Measurements from ENCODE around the gene PARP1.

DNA sequence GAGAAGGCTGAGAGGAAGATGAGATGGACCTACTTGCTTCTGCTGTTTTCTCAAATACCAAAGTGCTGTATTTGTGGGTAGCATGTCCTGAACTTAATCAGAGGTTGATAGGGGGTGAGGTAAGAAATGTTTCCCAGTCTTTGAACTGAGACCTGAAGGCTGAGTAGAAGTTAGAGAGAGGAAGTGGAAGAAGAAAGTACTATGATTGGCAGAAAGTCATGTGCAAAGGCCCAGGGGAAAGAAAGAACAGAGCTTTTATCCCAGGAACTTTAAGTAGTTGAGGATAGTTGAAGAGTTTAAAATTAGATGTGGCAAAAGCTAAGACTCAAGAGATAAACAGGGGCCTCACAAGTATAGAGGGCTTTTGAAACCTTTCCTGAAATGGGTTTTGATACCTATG, 83.4 kb downstream of the PARP1 start:
- no peak for TF ChIP-seq RAD21 (IDR thresholded peaks at IDR 0.05)
- TF ChIP-seq, protein P1, sequence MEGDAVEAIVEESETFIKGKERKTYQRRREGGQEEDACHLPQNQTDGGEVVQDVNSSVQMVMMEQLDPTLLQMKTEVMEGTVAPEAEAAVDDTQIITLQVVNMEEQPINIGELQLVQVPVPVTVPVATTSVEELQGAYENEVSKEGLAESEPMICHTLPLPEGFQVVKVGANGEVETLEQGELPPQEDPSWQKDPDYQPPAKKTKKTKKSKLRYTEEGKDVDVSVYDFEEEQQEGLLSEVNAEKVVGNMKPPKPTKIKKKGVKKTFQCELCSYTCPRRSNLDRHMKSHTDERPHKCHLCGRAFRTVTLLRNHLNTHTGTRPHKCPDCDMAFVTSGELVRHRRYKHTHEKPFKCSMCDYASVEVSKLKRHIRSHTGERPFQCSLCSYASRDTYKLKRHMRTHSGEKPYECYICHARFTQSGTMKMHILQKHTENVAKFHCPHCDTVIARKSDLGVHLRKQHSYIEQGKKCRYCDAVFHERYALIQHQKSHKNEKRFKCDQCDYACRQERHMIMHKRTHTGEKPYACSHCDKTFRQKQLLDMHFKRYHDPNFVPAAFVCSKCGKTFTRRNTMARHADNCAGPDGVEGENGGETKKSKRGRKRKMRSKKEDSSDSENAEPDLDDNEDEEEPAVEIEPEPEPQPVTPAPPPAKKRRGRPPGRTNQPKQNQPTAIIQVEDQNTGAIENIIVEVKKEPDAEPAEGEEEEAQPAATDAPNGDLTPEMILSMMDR (IDR thresholded peaks at IDR 0.05; ENCODE audit: low read depth, low read length, missing input control): no peak
- no peak for TF ChIP-seq EGR1 (IDR thresholded peaks at IDR 0.05; ENCODE audit: low read depth in 2 of 2)
- no peak for TF ChIP-seq RXRA (IDR thresholded peaks at IDR 0.05)
- TF ChIP-seq, protein P2, sequence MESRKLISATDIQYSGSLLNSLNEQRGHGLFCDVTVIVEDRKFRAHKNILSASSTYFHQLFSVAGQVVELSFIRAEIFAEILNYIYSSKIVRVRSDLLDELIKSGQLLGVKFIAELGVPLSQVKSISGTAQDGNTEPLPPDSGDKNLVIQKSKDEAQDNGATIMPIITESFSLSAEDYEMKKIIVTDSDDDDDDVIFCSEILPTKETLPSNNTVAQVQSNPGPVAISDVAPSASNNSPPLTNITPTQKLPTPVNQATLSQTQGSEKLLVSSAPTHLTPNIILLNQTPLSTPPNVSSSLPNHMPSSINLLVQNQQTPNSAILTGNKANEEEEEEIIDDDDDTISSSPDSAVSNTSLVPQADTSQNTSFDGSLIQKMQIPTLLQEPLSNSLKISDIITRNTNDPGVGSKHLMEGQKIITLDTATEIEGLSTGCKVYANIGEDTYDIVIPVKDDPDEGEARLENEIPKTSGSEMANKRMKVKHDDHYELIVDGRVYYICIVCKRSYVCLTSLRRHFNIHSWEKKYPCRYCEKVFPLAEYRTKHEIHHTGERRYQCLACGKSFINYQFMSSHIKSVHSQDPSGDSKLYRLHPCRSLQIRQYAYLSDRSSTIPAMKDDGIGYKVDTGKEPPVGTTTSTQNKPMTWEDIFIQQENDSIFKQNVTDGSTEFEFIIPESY (IDR thresholded peaks at IDR 0.05): no peak
- TF ChIP-seq, protein P3, sequence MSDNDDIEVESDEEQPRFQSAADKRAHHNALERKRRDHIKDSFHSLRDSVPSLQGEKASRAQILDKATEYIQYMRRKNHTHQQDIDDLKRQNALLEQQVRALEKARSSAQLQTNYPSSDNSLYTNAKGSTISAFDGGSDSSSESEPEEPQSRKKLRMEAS (IDR thresholded peaks at IDR 0.05): no peak
- TF ChIP-seq GABPA (IDR thresholded peaks at IDR 0.05 in 1 of 2, conservative IDR thresholded peaks at IDR 0.05 in 1 of 2): no peak
- TF ChIP-seq YY1 (IDR thresholded peaks at IDR 0.05): no peak
- no peak for TF ChIP-seq SP1 (IDR thresholded peaks at IDR 0.05)
- TF ChIP-seq TAF1 (conservative IDR thresholded peaks at IDR 0.05): no peak
- TF ChIP-seq HNF4A (conservative IDR thresholded peaks at IDR 0.05): no peak
- TF ChIP-seq JUND (IDR thresholded peaks at IDR 0.05): no peak
- TF ChIP-seq, protein P4, sequence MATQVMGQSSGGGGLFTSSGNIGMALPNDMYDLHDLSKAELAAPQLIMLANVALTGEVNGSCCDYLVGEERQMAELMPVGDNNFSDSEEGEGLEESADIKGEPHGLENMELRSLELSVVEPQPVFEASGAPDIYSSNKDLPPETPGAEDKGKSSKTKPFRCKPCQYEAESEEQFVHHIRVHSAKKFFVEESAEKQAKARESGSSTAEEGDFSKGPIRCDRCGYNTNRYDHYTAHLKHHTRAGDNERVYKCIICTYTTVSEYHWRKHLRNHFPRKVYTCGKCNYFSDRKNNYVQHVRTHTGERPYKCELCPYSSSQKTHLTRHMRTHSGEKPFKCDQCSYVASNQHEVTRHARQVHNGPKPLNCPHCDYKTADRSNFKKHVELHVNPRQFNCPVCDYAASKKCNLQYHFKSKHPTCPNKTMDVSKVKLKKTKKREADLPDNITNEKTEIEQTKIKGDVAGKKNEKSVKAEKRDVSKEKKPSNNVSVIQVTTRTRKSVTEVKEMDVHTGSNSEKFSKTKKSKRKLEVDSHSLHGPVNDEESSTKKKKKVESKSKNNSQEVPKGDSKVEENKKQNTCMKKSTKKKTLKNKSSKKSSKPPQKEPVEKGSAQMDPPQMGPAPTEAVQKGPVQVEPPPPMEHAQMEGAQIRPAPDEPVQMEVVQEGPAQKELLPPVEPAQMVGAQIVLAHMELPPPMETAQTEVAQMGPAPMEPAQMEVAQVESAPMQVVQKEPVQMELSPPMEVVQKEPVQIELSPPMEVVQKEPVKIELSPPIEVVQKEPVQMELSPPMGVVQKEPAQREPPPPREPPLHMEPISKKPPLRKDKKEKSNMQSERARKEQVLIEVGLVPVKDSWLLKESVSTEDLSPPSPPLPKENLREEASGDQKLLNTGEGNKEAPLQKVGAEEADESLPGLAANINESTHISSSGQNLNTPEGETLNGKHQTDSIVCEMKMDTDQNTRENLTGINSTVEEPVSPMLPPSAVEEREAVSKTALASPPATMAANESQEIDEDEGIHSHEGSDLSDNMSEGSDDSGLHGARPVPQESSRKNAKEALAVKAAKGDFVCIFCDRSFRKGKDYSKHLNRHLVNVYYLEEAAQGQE (IDR thresholded peaks at IDR 0.05): no peak
- TF ChIP-seq, protein P5, sequence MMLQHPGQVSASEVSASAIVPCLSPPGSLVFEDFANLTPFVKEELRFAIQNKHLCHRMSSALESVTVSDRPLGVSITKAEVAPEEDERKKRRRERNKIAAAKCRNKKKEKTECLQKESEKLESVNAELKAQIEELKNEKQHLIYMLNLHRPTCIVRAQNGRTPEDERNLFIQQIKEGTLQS (IDR thresholded peaks at IDR 0.05): no peak

Measured in liver (tissue), 3 donors.